Activated T-cell treated with anti-CD3 and anti-CD28 coated beads, Interleukin-2, amount 50 U/mL, for 24 hours (primary cell): ENCODE results near the gene C4A.
"Not testable (repeated sequence)": the region's sequence is repeated elsewhere in the genome, so short reads cannot be mapped to it uniquely, and the experiment has no call there.

Source experiments
- DNase-seq: peaks from one replicate; pipeline ENCODE4 v3.0.0-alpha.2; 2020
- H3K27ac Mint-ChIP-seq: 2 replicates; pipeline ENCODE4 v1.8.0; 2020; ENCODE audit warnings: mild to moderate bottlenecking, mixed read lengths
- H3K27me3 Mint-ChIP-seq: 2 replicates; pipeline ENCODE4 v1.8.0; 2020; ENCODE audit warnings: mixed read lengths
- H3K36me3 Mint-ChIP-seq: 2 replicates; pipeline ENCODE4 v1.8.0; 2020; ENCODE audit warnings: low read depth, mixed read lengths
- H3K4me1 Mint-ChIP-seq: 2 replicates; pipeline ENCODE4 v1.8.0; 2020; ENCODE audit warnings: low read depth, mixed read lengths
- H3K4me3 Mint-ChIP-seq: 2 replicates; pipeline ENCODE4 v1.8.0; 2020; ENCODE audit warnings: mild to moderate bottlenecking, moderate library complexity, mixed read lengths
- H3K9me3 Mint-ChIP-seq: 2 replicates; pipeline ENCODE4 v1.8.0; 2020; ENCODE audit warnings: mixed read lengths

C4A gene

DNA sequence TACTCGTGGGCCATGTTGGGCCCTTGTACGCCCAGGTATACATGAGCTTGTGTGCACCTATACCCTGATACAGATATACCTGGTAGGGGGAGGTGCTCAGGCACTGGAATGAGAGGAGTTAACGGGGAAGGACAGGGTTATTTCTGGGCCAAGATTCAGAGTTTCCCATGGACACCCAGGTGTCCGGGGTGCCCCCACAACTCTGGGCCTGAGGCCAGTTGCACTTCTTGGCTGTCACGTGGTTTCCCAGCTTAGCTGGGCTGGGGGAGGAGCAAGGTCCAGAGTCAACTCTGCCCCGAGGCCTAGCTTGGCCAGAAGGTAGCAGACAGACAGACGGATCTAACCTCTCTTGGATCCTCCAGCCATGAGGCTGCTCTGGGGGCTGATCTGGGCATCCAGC is at the start of gene C4A:
Gene C4A (plus strand): TSS at position 314 of the 400 bp plus-strand sequence. CDS start 51 bp downstream, at position 365.
- H3K4me3 Mint-ChIP-seq, DNase-seq, H3K27me3 Mint-ChIP-seq, H3K9me3 Mint-ChIP-seq, H3K4me1 Mint-ChIP-seq, H3K27ac Mint-ChIP-seq: not testable (repeated sequence)
- peaks cover 13% of the 10 kb centered on the region for H3K36me3 Mint-ChIP-seq

DNA sequence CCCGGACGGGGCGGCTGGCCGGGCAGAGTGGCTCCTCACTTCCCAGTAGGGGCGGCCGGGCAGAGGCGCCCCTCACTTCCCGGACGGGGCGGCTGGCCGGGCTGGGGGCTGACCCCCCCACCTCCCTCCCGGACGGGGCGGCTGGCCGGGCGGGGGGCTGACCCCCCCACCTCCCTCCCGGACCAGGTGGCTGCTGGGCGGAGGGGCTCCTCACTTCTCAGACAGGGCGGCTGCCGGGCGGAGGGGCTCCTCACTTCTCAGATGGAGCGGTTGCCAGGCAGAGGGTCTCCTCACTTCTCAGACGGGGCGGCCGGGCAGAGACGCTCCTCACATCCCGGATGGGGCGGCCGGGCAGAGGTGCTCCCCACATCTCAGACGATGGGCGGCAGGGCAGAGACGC is 49.7 kb upstream of the C4A start:
- H3K9me3 Mint-ChIP-seq, H3K4me3 Mint-ChIP-seq, DNase-seq, H3K4me1 Mint-ChIP-seq, H3K36me3 Mint-ChIP-seq, H3K27me3 Mint-ChIP-seq, H3K27ac Mint-ChIP-seq: not testable (repeated sequence)

DNA sequence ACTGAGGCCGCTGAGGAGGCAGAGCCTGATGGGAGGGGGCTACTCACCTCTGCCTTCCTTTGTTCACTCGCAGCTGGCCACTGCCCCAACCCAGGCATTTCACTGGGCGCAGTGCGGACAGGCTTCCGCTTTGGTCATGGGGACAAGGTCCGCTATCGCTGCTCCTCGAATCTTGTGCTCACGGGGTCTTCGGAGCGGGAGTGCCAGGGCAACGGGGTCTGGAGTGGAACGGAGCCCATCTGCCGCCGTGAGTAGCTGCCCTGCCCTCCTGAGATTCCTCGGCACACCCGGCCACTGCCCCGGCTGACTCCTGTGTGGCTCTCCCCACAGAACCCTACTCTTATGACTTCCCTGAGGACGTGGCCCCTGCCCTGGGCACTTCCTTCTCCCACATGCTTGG is 48.3 kb upstream of the C4A start:
- no peak overlapping the region for H3K27ac Mint-ChIP-seq
- no peaks in the 10 kb centered on the region for H3K9me3 Mint-ChIP-seq
- no peaks in the 10 kb centered on the region for H3K36me3 Mint-ChIP-seq

DNA sequence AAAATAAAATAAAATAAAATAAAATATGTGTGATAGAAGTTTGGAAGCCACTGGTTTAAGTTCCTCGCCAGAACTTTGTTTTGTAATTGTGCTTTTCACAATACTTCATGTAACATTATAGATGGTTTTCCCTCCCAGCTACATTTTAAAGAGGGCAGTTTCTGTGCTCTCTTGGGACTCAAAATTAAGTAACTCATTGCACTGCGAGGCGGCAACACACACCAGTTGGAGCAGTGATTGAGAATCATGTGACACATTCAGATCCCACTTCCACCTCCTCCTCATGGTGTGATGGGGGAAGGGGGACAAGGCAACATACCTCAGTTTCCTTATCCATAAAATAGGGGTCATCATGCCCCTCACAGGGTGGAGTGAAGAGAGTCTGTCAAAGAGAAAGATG is 46.8 kb upstream of the C4A start:
- Mint-ChIP-seq H3K9me3 (no peaks in the 10 kb centered on the region), H3K27ac (no peak overlapping the region), H3K4me1 (no peaks in the 10 kb centered on the region), H3K4me3 (no peak overlapping the region), H3K36me3 (no peaks in the 10 kb centered on the region), H3K27me3 (peaks cover 7% of the 10 kb centered on the region)
- no peak for DNase-seq

More for the DNA sequence above, 48.3 kb upstream of the C4A start:
- no peak overlapping the region for H3K4me3 Mint-ChIP-seq
- H3K27me3 Mint-ChIP-seq: peaks cover 7% of the 10 kb centered on the region
- H3K4me1 Mint-ChIP-seq: no peaks in the 10 kb centered on the region
- DNase-seq: no peak

DNA sequence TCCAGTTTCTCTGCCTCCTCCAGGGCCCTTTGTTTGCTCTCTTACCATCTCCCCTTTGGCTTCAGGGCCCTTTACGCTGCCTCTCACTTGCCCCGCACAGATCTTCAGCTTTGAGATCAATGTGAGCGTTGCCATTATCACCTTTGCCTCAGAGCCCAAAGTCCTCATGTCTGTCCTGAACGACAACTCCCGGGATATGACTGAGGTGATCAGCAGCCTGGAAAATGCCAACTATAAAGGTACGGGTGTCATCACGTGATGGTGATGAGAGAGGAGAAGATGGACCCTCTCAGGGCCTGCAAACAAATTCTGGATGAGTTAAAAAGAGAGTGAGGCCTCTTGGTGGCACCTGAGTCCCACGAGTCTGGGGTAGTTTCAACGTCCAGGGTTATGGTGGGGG is 46.0 kb upstream of the C4A start:
- Mint-ChIP-seq H3K27ac (no peak overlapping the region), H3K4me3 (no peak overlapping the region), H3K27me3 (peaks cover 7% of the 10 kb centered on the region), H3K9me3 (no peaks in the 10 kb centered on the region), H3K36me3 (no peaks in the 10 kb centered on the region), H3K4me1 (no peaks in the 10 kb centered on the region)
- DNase-seq: no peak

DNA sequence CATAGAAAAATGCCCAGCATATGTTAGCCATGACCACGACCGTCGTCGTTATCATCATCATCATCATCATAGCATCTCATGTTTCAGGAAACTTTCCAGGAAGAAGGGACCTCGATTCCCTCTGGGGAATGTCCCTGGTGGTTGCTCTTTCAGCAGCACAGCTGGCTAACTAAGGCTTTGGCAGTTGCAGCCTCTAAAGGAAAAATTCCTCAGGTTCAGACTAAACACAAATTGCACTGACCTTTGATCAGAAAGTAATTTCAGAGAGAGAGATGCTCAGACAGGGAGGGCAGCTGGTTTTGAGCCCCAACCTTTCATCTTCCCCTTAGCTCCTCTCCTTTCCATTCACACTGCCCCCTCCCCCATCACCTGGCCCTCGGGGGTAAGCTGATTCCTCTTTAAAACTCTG is 41.6 kb upstream of the C4A start:
- Mint-ChIP-seq H3K9me3 (no peaks in the 10 kb centered on the region), H3K4me1 (peaks cover 2% of the 10 kb centered on the region), H3K27me3 (peaks cover 18% of the 10 kb centered on the region), H3K4me3 (no peak overlapping the region), H3K27ac (no peak overlapping the region), H3K36me3 (no peaks in the 10 kb centered on the region)
- no peak for DNase-seq

DNA sequence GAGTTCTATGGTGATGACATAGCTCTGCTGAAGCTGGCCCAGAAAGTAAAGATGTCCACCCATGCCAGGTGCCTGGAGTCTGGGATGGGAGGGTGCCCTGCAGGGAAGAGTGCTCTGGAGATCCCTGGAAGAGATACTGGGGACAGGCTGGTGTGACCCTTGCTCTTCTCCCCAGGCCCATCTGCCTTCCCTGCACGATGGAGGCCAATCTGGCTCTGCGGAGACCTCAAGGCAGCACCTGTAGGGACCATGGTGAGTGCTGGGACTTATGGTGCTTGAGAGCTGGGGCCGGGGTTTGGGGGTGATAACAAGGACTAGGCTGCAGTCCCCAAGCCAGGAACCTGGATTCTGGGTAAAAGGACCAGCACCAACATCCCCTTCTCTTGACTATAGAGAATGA is 38.1 kb upstream of the C4A start:
- no peak overlapping the region for H3K4me3 Mint-ChIP-seq
- peaks cover 19% of the 10 kb centered on the region for H3K27me3 Mint-ChIP-seq
- H3K27ac Mint-ChIP-seq: no peak overlapping the region
- no peaks in the 10 kb centered on the region for H3K9me3 Mint-ChIP-seq
- no peaks in the 10 kb centered on the region for H3K36me3 Mint-ChIP-seq
- DNase-seq: no peak
- peaks cover 8% of the 10 kb centered on the region for H3K4me1 Mint-ChIP-seq

DNA sequence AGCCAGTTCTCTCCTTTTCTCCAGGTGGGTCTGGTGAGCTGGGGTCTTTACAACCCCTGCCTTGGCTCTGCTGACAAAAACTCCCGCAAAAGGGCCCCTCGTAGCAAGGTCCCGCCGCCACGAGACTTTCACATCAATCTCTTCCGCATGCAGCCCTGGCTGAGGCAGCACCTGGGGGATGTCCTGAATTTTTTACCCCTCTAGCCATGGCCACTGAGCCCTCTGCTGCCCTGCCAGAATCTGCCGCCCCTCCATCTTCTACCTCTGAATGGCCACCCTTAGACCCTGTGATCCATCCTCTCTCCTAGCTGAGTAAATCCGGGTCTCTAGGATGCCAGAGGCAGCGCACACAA is 36.7 kb upstream of the C4A start:
- Mint-ChIP-seq H3K4me1 (peaks cover 8% of the 10 kb centered on the region), H3K4me3 (no peak overlapping the region), H3K27ac (no peak overlapping the region), H3K9me3 (no peaks in the 10 kb centered on the region), H3K27me3 (peaks cover 19% of the 10 kb centered on the region), H3K36me3 (no peaks in the 10 kb centered on the region)
- DNase-seq: no peak

DNA sequence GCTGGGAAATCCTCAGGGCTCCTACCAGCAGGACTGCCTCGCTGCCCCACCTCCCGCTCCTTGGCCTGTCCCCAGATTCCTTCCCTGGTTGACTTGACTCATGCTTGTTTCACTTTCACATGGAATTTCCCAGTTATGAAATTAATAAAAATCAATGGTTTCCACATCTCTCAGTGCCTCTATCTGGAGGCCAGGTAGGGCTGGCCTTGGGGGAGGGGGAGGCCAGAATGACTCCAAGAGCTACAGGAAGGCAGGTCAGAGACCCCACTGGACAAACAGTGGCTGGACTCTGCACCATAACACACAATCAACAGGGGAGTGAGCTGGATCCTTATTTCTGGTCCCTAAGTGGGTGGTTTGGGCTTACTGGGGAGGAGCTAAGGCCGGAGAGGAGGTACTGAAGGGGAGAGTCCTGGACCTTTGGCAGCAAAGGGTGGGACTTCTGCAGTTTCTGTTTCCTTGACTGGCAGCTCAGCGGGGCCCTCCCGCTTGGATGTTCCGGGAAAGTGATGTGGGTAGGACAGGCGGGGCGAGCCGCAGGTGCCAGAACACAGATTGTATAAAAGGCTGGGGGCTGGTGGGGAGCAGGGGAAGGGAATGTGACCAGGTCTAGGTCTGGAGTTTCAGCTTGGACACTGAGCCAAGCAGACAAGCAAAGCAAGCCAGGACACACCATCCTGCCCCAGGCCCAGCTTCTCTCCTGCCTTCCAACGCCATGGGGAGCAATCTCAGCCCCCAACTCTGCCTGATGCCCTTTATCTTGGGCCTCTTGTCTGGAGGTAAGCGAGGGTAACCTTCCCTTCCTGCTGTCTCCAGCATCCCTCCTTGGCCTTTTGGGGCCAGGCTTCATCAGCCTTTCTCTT is 36.1 kb upstream of the C4A start, which contains the start of gene CFB:
Gene CFB (plus strand): TSS at position 589 of the 863 bp plus-strand sequence. CDS start 127 bp downstream, at position 716.
- Mint-ChIP-seq H3K27ac (peak within 1 kb of the TSS; percentile 41), H3K4me3 (no peak within 1 kb of the TSS), H3K36me3 (peaks cover 3% of the 10 kb centered on the region), H3K9me3 (no peaks in the 10 kb centered on the region), H3K27me3 (peaks cover 19% of the 10 kb centered on the region), H3K4me1 (peaks cover 8% of the 10 kb centered on the region)
- no peak for DNase-seq

DNA sequence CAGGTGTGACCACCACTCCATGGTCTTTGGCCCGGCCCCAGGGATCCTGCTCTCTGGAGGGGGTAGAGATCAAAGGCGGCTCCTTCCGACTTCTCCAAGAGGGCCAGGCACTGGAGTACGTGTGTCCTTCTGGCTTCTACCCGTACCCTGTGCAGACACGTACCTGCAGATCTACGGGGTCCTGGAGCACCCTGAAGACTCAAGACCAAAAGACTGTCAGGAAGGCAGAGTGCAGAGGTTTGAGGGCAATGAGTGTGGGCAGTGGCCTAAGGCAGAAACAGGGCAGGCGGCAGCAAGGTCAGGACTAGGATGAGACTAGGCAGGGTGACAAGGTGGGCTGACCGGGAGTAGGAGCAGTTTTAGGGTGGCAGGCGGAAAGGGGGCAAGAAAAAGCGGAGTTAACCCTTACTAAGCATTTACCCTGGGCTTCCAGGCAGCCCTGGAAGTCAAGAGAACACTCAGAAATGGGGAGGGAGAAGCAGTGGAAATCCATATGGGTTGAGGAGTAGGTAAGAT is 35.4 kb upstream of the C4A start:
- Mint-ChIP-seq H3K4me1 (peaks cover 8% of the 10 kb centered on the region), H3K27me3 (peaks cover 19% of the 10 kb centered on the region), H3K27ac (peak overlapping the region; percentile 0), H3K4me3 (no peak overlapping the region), H3K9me3 (no peaks in the 10 kb centered on the region), H3K36me3 (peaks cover 10% of the 10 kb centered on the region)
- DNase-seq: no peak

DNA sequence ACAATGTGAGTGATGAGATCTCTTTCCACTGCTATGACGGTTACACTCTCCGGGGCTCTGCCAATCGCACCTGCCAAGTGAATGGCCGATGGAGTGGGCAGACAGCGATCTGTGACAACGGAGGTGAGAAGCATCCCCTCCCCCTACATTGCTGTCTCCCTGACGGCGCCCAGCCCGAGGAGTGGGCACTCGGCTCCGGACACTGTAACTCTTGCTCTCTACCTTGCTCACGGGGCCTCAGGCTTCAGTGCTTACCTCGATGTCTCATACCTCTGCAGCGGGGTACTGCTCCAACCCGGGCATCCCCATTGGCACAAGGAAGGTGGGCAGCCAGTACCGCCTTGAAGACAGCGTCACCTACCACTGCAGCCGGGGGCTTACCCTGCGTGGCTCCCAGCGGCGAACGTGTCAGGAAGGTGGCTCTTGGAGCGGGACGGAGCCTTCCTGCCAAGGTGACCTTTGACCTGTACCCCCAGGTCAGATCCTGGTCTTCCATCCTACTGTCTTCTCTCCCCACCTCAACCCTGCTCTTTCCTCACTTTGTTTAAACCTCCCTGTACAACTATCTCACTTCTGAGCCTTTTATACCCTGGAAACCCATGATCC is 34.7 kb upstream of the C4A start:
- Mint-ChIP-seq H3K27ac (no peak overlapping the region), H3K4me3 (no peak overlapping the region), H3K9me3 (no peaks in the 10 kb centered on the region), H3K27me3 (peaks cover 17% of the 10 kb centered on the region), H3K4me1 (peaks cover 8% of the 10 kb centered on the region), H3K36me3 (peaks cover 17% of the 10 kb centered on the region)
- no peak for DNase-seq

DNA sequence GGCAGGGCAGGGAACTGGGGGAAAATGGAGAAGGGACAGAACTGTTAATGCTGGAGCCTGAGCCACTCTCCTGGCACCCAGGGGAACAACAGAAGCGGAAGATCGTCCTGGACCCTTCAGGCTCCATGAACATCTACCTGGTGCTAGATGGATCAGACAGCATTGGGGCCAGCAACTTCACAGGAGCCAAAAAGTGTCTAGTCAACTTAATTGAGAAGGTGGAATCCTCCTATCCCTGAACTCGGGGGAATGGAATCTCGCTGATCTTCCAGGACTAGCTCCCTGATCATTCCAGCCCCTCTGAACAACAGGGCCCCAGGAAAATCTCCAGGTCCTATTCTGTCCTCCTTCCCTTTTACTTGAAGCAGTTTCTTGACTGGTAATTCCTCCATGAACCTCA is 34.0 kb upstream of the C4A start:
- peaks cover 8% of the 10 kb centered on the region for H3K4me1 Mint-ChIP-seq
- H3K36me3 Mint-ChIP-seq: peaks cover 24% of the 10 kb centered on the region
- DNase-seq: no peak
- H3K4me3 Mint-ChIP-seq: no peak overlapping the region
- H3K9me3 Mint-ChIP-seq: no peaks in the 10 kb centered on the region
- H3K27me3 Mint-ChIP-seq: peaks cover 11% of the 10 kb centered on the region
- no peak overlapping the region for H3K27ac Mint-ChIP-seq

DNA sequence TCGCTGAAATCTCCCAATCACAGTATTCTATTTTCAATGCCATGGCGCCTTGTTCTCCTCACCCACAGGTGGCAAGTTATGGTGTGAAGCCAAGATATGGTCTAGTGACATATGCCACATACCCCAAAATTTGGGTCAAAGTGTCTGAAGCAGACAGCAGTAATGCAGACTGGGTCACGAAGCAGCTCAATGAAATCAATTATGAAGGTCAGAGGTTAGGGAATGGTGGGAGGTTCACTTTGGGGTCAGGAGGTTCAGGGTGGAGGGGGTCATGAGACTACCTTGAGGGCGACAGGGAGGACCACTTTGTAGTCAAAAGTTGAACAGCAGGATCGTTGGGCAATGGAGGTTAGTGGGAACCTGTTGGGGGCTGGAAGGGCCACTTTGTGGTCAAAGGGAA is 33.6 kb upstream of the C4A start:
- Mint-ChIP-seq H3K4me3 (no peak overlapping the region), H3K27ac (no peak overlapping the region), H3K27me3 (peaks cover 11% of the 10 kb centered on the region), H3K9me3 (no peaks in the 10 kb centered on the region), H3K36me3 (peaks cover 29% of the 10 kb centered on the region), H3K4me1 (peaks cover 8% of the 10 kb centered on the region)
- no peak for DNase-seq

DNA sequence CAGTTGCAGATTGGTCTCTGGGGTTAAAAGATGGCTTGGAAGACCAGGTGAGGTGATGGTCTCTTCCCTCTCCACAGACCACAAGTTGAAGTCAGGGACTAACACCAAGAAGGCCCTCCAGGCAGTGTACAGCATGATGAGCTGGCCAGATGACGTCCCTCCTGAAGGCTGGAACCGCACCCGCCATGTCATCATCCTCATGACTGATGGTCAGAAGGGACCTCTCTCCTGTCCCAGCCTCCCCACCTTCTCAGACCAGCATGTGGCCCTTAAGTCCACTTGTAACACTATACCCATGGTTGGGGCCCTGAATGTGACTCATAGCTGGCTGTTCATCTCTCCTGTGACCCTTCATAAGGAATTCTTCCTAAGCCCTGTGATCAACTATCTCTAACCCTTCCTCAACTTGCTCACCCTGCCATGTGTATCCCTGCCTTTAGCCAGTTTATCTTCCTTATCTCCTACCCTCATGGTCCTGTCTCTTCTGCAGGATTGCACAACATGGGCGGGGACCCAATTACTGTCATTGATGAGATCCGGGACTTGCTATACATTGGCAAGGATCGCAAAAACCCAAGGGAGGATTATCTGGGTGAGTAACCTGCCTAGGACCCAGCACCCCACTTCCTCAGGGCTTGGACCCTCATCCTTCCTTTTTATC is 33.0 kb upstream of the C4A start:
- H3K4me3 Mint-ChIP-seq: no peak overlapping the region
- peaks cover 34% of the 10 kb centered on the region for H3K36me3 Mint-ChIP-seq
- H3K27ac Mint-ChIP-seq: no peak overlapping the region
- H3K27me3 Mint-ChIP-seq: peaks cover 8% of the 10 kb centered on the region
- peaks cover 8% of the 10 kb centered on the region for H3K4me1 Mint-ChIP-seq
- DNase-seq: no peak
- no peaks in the 10 kb centered on the region for H3K9me3 Mint-ChIP-seq
